ENCODE measurements around the gene FLT3LG.

FLT3LG gene

GRCh38 chr19:49520705-49521319 is 46.8 kb downstream of the FLT3LG start:
- H3K9me3 Mint-ChIP-seq, result no peaks in the 10 kb centered on the region
- peaks cover 4% of the 10 kb centered on the region for H3K4me1 Mint-ChIP-seq (ENCODE audit: low read depth)
- H3K36me3 Mint-ChIP-seq (ENCODE audit: low read depth), result no peaks in the 10 kb centered on the region
- H3K4me3 Mint-ChIP-seq, result no peak overlapping the region
- H3K27ac Mint-ChIP-seq, result no peak overlapping the region
- no peaks in the 10 kb centered on the region for H3K27me3 Mint-ChIP-seq
- DNase-seq, result no peak

GRCh38 chr19:49524812-49525455 is 50.9 kb downstream of the FLT3LG start:
- Mint-ChIP-seq H3K36me3 (ENCODE audit: low read depth) (no peaks in the 10 kb centered on the region), H3K4me3 (no peak overlapping the region), H3K4me1 (ENCODE audit: low read depth) (peaks cover 14% of the 10 kb centered on the region), H3K27me3 (no peaks in the 10 kb centered on the region), H3K9me3 (no peaks in the 10 kb centered on the region), H3K27ac (no peak overlapping the region)
- no peak for DNase-seq

GRCh38 chr19:49528211-49528771 is 54.3 kb downstream of the FLT3LG start:
- peak overlapping the region; percentile 73 for H3K4me3 Mint-ChIP-seq
- peak overlapping the region; percentile 40 for H3K27ac Mint-ChIP-seq
- no peaks in the 10 kb centered on the region for H3K36me3 Mint-ChIP-seq (ENCODE audit: low read depth)
- no peaks in the 10 kb centered on the region for H3K27me3 Mint-ChIP-seq
- H3K4me1 Mint-ChIP-seq (ENCODE audit: low read depth), result peaks cover 19% of the 10 kb centered on the region
- no peak for DNase-seq
- H3K9me3 Mint-ChIP-seq, result no peaks in the 10 kb centered on the region

GRCh38 chr19:49530708-49531107 is 56.7 kb downstream of the FLT3LG start:
- no peaks in the 10 kb centered on the region for H3K27me3 Mint-ChIP-seq
- peaks cover 37% of the 10 kb centered on the region for H3K4me1 Mint-ChIP-seq (ENCODE audit: low read depth)
- H3K27ac Mint-ChIP-seq, result no peak overlapping the region
- DNase-seq, result no peak
- H3K9me3 Mint-ChIP-seq, result no peaks in the 10 kb centered on the region
- H3K36me3 Mint-ChIP-seq (ENCODE audit: low read depth), result no peaks in the 10 kb centered on the region
- H3K4me3 Mint-ChIP-seq, result no peak overlapping the region

GRCh38 chr19:49533551-49534488 is 59.8 kb downstream of the FLT3LG start:
- Mint-ChIP-seq H3K27me3 (no peaks in the 10 kb centered on the region), H3K9me3 (no peaks in the 10 kb centered on the region), H3K4me3 (peak overlapping the region; percentile 79), H3K27ac (peak overlapping the region; percentile 78), H3K36me3 (ENCODE audit: low read depth) (no peaks in the 10 kb centered on the region), H3K4me1 (ENCODE audit: low read depth) (peaks cover 23% of the 10 kb centered on the region)
- DNase-seq, result peak; percentile 95

- no peak for DNase-seq
- Mint-ChIP-seq H3K4me1 (ENCODE audit: low read depth) (peaks cover 23% of the 10 kb centered on the region), H3K27ac (peak overlapping the region; percentile 87), H3K4me3 (peak overlapping the region; percentile 79), H3K9me3 (no peaks in the 10 kb centered on the region), H3K36me3 (ENCODE audit: low read depth) (no peaks in the 10 kb centered on the region), H3K27me3 (no peaks in the 10 kb centered on the region)
These were observed 60.8 kb downstream of the FLT3LG start for GRCh38 chr19:49534632-49535385.

Measured in activated T-cell treated with anti-CD3 and anti-CD28 coated beads, Interleukin-2, amount 50 U/mL, for 24 hours (primary cell).